Transverse colon (tissue), 4 donors: ENCODE measurements around the gene CPA5. TPM values are rescaled to one million over a fixed set of nuclear protein-coding genes. Genes with fewer than 3 reads are reported as not detected.

Experiments
- DNase-seq: peaks from one replicate; pipeline ENCODE4 v3.0.0-alpha.2; 2019
- H3K27ac ChIP-seq, 4 donors: fragments of 200-600 bp; sonication (generic); 2 replicates each; pipeline ENCODE4 v1.5.1; 2016 to 2018; ENCODE audit warnings: inconsistent platforms in 4 of 4
- H3K27me3 ChIP-seq: fragments of 200-600 bp; sonication (generic); 2 replicates; pipeline ENCODE4 v1.5.1; 2017; ENCODE audit warnings: inconsistent platforms
- H3K36me3 ChIP-seq, 4 donors: fragments of 200-600 bp; sonication (generic); 2 replicates each; pipeline ENCODE4 v1.5.1; 2017 to 2019; ENCODE audit warnings: inconsistent platforms in 4 of 4
- H3K4me1 ChIP-seq, 4 donors: fragments of 200-600 bp; sonication (generic); 2 replicates each; pipeline ENCODE4 v1.5.1; 2017 to 2020; ENCODE audit warnings: inconsistent platforms in 4 of 4
- H3K4me3 ChIP-seq, 4 donors: fragments of 200-600 bp; sonication (generic); 1 replicate in 1 of 4; 2 replicates in 3 of 4; pipeline versions ENCODE4 v1.5.1 to v1.6.1; 2017 to 2019; ENCODE audit warnings: inconsistent platforms in 4 of 4
- H3K9me3 ChIP-seq, 2 donors: fragments of 200-600 bp; sonication (generic); 2 replicates each; pipeline ENCODE4 v1.5.1; 2017 to 2019; ENCODE audit warnings: inconsistent platforms in 2 of 2
- CTCF ChIP-seq, 5 experiments: fragments of 200-600 bp in 3 of 5; fragments of 450-650 bp in 2 of 5; sonication (generic) in 3 of 5; IDR thresholded peaks; 1 replicate in 2 of 5; 2 replicates in 3 of 5; pipeline ENCODE4 v1.5.1; 2016 to 2017; ENCODE audit warnings: antibody characterized with exemption in 5 of 5, inconsistent platforms in 3 of 5, mild to moderate bottlenecking in 2 of 5, moderate library complexity in 1 of 5
- EP300 ChIP-seq: sonication (generic); formaldehyde crosslinking; IDR thresholded peaks from one replicate; pipeline ENCODE4 v1.6.1; 2017; ENCODE audit warnings: antibody characterized with exemption, low read depth
- POLR2A ChIP-seq: fragments of 450-650 bp; IDR thresholded peaks from one replicate; pipeline ENCODE4 v1.6.1; 2016; ENCODE audit warnings: antibody characterized with exemption, mild to moderate bottlenecking, moderate library complexity
- POLR2AphosphoS5 ChIP-seq, 3 donors: sonication (generic); formaldehyde crosslinking; IDR thresholded peaks; one replicate each; pipeline ENCODE4 v1.6.1; 2016; ENCODE audit warnings: antibody characterized with exemption in 3 of 3
- WGBS, 2 donors: methylation state at CpG; one replicate each; pipeline ENCODE4 v1.1.5; 2018; ENCODE audit warnings: low coverage in 1 of 2; 5-methylcytosine and 5-hydroxymethylcytosine counted together
- in situ Hi-C, 4 donors: fragments of 200-750 bp; cut with MboI; loops; one replicate each; pipeline versions ENCODE4 v1.15.0 to v1.15.1; 2017; ENCODE audit warnings: low sequenced_read_pairs in 3 of 4, low pct_ligation_motif_present in 1 of 4, low pct_unique_long_range_greater_than_20kb in 1 of 4
- intact Hi-C: fragments of 100-400 bp; cut with DNase I; formaldehyde crosslinking; loops from one replicate; pipeline ENCODE4 v1.15.1; 2023; ENCODE audit warnings: low total_unique reads
- total RNA-seq, 4 donors: library from RNA; depleted of rRNA; stranded (reverse); fragments of >200 nt; gene quantifications; one replicate each; pipeline ENCODE4 v1.1.0, GENCODE V29; 2016

Gene CPA5
- total RNA-seq, 4 donors from 2014 or later: not detected

- 72 to 77% methylated on average over 4 to 5 of the region's 5 CpGs for WGBS, 2 donors
- no peak for TF ChIP-seq POLR2A
- TF ChIP-seq CTCF (IDR thresholded peaks at IDR 0.05): no peak
- in situ Hi-C loops (loop anchor here in 1 of 4 donors (25.0 kb wide), 1 partner anchor 189 kb away; the partner anchor contains the start of gene MEST), intact Hi-C loops (no loop called here)
- Histone ChIP-seq H3K27me3 (no peaks in the 10 kb centered on the region), H3K4me1 (no peaks in the 10 kb centered on the region), H3K27ac (no peak overlapping the region), H3K36me3 (no peaks in the 10 kb centered on the region), H3K9me3 (no peaks in the 10 kb centered on the region), H3K4me3 (no peak overlapping the region)
- peak; percentile 17 for DNase-seq
Measured at GRCh38 chr7:130298544-130299326, 45.9 kb upstream of the CPA5 start.

GRCh38 chr7:130299866-130300265 lies 44.8 kb upstream of the CPA5 start:
- no peaks in the 10 kb centered on the region for H3K9me3 ChIP-seq
- in situ Hi-C loops: loop anchor here in 1 of 4 donors (25.0 kb wide), 1 partner anchor 187 kb away; the partner anchor contains the start of gene MEST
- DNase-seq: no peak
- no peak overlapping the region for H3K27ac ChIP-seq
- 85 to 100% methylated on average over 2 to 7 of the region's 7 CpGs for WGBS, 2 donors
- TF ChIP-seq EP300 (no peak), POLR2AphosphoS5 (IDR thresholded peaks at IDR 0.05) (no peak), POLR2A (no peak), CTCF (IDR thresholded peaks at IDR 0.05) (no peak)
- no peaks in the 10 kb centered on the region for H3K36me3 ChIP-seq
- no peaks in the 10 kb centered on the region for H3K27me3 ChIP-seq
- no peaks in the 10 kb centered on the region for H3K4me1 ChIP-seq
- H3K4me3 ChIP-seq: no peak overlapping the region
- intact Hi-C loops: no loop called here

GRCh38 chr7:130301501-130302020 lies 43.1 kb upstream of the CPA5 start:
- Histone ChIP-seq H3K4me3 (no peak overlapping the region), H3K9me3 (no peaks in the 10 kb centered on the region), H3K27me3 (no peaks in the 10 kb centered on the region), H3K4me1 (no peaks in the 10 kb centered on the region), H3K27ac (no peak overlapping the region), H3K36me3 (no peaks in the 10 kb centered on the region)
- intact Hi-C loops (no loop called here), in situ Hi-C loops (no loop called here)
- WGBS, 2 donors: 73 to 87% methylated on average over 3 to 8 of the region's 8 CpGs
- no peak for DNase-seq
- TF ChIP-seq POLR2A (no peak), CTCF (IDR thresholded peaks at IDR 0.05) (no peak), POLR2AphosphoS5 (IDR thresholded peaks at IDR 0.05) (no peak), EP300 (no peak)

GRCh38 chr7:130302649-130303048 lies 42.0 kb upstream of the CPA5 start:
- in situ Hi-C loops (no loop called here), intact Hi-C loops (no loop called here)
- no peaks in the 10 kb centered on the region for H3K36me3 ChIP-seq
- H3K4me3 ChIP-seq: no peak overlapping the region
- TF ChIP-seq POLR2A: no peak
- TF ChIP-seq CTCF (IDR thresholded peaks at IDR 0.05): no peak
- no peak for TF ChIP-seq POLR2AphosphoS5 (IDR thresholded peaks at IDR 0.05)
- TF ChIP-seq EP300: no peak
- H3K4me1 ChIP-seq: no peaks in the 10 kb centered on the region
- H3K27ac ChIP-seq: no peak overlapping the region
- H3K9me3 ChIP-seq: no peaks in the 10 kb centered on the region
- DNase-seq: no peak
- no peaks in the 10 kb centered on the region for H3K27me3 ChIP-seq
